Measurements from ENCODE around the gene SRRM3. TPM values are rescaled to one million over a fixed set of nuclear protein-coding genes. Genes with fewer than 3 reads are reported as not detected.
A peak's percentile ranks its signal among the peaks of the same experiment; 100 is the strongest.
"Not testable (repeated sequence)": the region's sequence is repeated elsewhere in the genome, so short reads cannot be mapped to it uniquely, and the experiment has no call there.

SRRM3 gene
- total and polyA plus RNA-seq, 9 donors: 0.31 to 0.79 (median 0.49) TPM

DNA sequence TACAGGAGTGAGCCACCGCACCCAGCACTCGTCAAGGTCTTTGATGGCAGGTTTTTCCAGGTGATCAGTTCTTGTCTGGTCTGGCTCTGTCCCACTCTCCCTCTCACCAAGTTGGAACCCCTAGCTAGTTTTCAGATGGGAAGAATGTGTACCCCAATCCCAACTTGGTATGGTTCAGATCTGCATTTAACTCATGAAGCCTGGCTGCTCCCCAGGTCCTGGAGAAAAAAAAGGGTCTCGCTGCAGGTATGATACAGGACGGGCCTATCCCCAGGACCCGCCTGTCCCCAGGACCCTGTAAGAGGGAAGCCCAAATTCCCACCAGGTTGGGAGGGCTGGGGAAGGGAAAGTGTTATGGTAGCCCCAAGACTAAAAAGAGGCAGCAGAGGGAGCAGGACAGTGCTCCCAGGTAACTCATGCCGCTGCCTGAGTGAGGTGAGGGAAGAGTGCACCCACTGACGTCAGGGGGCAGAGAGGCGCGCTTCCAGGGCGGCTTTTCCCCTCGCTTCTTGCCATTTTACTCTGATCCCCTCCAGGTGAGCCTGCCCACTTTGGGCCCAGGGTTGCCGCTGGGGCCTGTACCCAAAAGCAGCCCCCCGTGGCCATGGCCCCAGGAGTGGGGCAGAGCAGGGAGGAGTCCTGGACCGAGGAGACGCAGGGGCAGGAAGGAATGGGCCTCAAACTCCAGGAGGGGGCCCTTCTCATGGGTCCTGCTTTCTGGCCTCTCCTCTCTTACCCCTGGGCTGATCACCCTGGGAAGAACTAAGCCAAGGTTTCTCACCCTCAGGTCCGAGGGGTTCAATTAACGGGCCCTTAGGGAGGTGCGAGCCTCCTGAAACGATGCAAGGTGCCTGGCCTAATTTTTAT is 36.4 kb upstream of the SRRM3 start:
- Histone ChIP-seq H3K27me3 (ENCODE audit: control insufficient read depth, insufficient read depth, low read length) (peaks cover 2% of the 10 kb centered on the region), H3K4me1 (ENCODE audit: control insufficient read depth, insufficient read depth, low read length) (peaks cover 6% of the 10 kb centered on the region), H3K36me3 (ENCODE audit: control insufficient read depth, insufficient read depth, low read length) (no peaks in the 10 kb centered on the region), H3K9me3 (replicated peaks; ENCODE audit: control insufficient read depth, low read depth, low read length) (no peaks in the 10 kb centered on the region), H3K4me3 (ENCODE audit: low read length) (no peak overlapping the region), H3K27ac (ENCODE audit: low read length) (no peak overlapping the region)
- DNase-seq: no peak
- 96% methylated on average over 17 of the region's 19 CpGs for WGBS (ENCODE audit: insufficient coverage)

DNA sequence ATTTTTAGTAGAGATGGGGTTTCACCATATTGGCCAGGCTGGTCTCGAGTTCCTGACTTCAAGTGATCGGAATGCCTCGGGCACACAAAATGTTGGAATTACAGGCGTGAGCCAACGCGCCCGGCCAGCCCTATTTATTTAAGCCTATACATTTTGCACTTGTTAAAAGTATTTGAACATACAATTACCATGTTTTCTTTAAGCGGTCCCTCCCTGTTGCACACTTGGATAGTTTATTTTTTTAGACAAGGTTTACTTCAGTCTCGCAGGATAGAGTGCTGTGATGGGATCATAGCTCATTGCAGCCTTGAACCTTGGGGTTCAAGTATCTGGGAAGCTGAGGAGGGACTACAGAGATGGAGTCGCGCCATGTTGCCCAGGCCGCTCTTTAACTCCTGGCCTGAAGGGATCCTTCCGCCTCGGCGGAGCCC is 35.7 kb upstream of the SRRM3 start:
- peaks cover 2% of the 10 kb centered on the region for H3K27me3 ChIP-seq (ENCODE audit: control insufficient read depth, insufficient read depth, low read length)
- peak overlapping the region; percentile 88 for H3K27ac ChIP-seq (ENCODE audit: low read length)
- DNase-seq: no peak
- 87% methylated on average over 6 of the region's 15 CpGs for WGBS (ENCODE audit: insufficient coverage)
- H3K4me1 ChIP-seq (ENCODE audit: control insufficient read depth, insufficient read depth, low read length): peaks cover 6% of the 10 kb centered on the region
- H3K36me3 ChIP-seq (ENCODE audit: control insufficient read depth, insufficient read depth, low read length): no peaks in the 10 kb centered on the region
- no peaks in the 10 kb centered on the region for H3K9me3 ChIP-seq (replicated peaks; ENCODE audit: control insufficient read depth, low read depth, low read length)
- H3K4me3 ChIP-seq (ENCODE audit: low read length): peak overlapping the region; percentile 69

DNA sequence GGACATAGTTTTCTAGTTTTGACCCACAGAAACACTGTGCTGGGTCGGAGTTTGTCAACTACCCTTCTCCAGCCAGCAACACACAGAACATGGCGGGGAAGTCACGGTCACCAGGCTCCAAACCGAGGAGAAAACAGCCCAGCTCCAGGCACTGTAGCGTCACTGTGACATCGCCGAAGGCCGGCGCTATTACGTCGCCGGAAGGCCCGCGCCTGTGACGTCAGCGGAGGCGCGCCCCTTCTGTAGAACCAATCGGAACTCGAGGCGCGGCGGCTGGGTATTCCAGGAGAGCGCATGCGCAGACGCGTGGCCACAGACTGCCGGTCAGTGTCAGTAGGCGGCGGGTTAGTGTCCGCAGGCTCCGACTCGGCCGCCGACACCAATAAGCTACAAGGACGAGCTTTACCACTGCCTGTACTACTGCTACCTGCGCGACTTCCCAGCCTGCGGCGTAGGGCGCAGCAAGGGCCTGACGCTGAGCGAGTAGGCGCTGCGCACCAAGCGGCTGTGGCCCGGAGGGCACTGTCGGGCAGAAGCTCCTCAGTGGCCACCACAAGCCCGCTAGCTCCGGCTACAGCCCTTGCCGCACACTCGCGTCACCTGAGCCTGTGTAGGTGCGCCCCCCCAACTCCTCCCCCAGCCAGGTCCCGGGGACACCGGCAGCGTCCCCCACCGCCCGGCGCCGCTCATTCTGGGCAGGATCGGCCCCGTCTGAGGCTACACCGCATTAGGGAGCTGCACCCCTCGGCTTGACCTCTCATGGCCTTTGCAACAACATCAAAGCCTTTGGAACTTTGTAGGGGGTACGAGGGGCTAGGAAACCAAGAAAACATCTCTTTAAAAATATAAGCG is 35.1 kb upstream of the SRRM3 start:
- Histone ChIP-seq H3K36me3 (ENCODE audit: control insufficient read depth, insufficient read depth, low read length) (no peaks in the 10 kb centered on the region), H3K4me3 (ENCODE audit: low read length) (peak overlapping the region; percentile 69), H3K9me3 (replicated peaks; ENCODE audit: control insufficient read depth, low read depth, low read length) (no peaks in the 10 kb centered on the region), H3K27me3 (ENCODE audit: control insufficient read depth, insufficient read depth, low read length) (peaks cover 2% of the 10 kb centered on the region), H3K4me1 (ENCODE audit: control insufficient read depth, insufficient read depth, low read length) (peaks cover 6% of the 10 kb centered on the region), H3K27ac (ENCODE audit: low read length) (peak overlapping the region; percentile 88)
- 2% methylated on average over 51 of the region's 67 CpGs for WGBS (ENCODE audit: insufficient coverage)
- peak; percentile 98 for DNase-seq

DNA sequence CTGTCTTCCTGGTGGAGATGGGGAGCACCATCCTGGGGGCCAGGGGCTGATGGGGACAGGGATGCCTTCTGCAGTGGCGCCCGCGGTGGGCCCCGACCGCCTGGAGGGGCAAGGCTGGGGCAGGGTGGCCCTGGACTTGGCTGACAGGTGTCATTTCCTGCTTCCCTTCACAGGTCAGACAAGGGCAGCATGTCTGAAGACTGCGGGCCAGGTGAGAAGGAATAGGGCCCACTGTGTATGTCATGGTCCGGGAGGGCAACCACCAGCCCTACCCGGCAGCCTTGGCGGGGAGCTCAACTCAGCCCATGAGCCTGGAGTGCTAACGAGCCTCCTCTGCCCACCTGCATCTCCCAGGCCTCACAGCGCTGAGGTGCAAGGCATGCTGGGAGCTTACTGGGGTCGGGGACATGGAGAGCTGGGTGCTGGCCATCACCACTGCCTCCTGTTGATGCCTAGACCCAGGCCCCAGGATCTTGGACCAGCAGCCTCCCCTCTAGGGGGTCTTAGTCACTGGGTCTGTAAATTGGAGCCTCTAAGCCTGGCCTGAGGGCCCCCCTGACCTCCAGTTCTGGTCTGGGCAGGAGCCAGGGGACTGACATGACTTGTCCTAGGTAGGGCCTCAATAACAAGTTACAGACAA is 28.0 kb upstream of the SRRM3 start:
- Histone ChIP-seq H3K4me1 (ENCODE audit: control insufficient read depth, insufficient read depth, low read length) (peaks cover 5% of the 10 kb centered on the region), H3K36me3 (ENCODE audit: control insufficient read depth, insufficient read depth, low read length) (no peaks in the 10 kb centered on the region), H3K27ac (ENCODE audit: low read length) (no peak overlapping the region), H3K4me3 (ENCODE audit: low read length) (no peak overlapping the region), H3K9me3 (replicated peaks; ENCODE audit: control insufficient read depth, low read depth, low read length) (no peaks in the 10 kb centered on the region), H3K27me3 (ENCODE audit: control insufficient read depth, insufficient read depth, low read length) (no peaks in the 10 kb centered on the region)
- no peak for DNase-seq
- 80% methylated on average over 8 of the region's 12 CpGs for WGBS (ENCODE audit: insufficient coverage)

DNA sequence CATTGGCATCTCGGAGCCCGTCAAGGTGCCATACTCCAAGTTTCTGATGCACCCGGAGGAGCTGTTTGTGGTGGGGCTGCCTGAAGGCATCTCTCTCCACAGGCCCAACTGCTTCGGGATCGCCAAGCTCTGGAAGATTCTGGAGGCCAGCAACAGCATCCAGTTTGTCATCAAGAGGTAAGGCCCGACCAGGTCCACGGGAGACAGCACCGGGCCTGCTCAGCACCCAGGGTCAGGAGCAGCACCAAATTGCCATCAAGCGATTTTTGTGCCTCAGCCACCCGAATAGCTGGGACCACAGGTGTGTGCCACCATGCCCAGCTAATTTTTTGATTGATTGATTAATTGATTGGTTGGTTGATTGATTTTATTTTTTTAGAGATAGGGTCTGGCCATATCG is 24.7 kb upstream of the SRRM3 start:
- not testable (repeated sequence) for H3K4me1 ChIP-seq (ENCODE audit: control insufficient read depth, insufficient read depth, low read length); H3K4me3 ChIP-seq (ENCODE audit: low read length); H3K9me3 ChIP-seq (replicated peaks; ENCODE audit: control insufficient read depth, low read depth, low read length); DNase-seq; H3K36me3 ChIP-seq (ENCODE audit: control insufficient read depth, insufficient read depth, low read length); H3K27ac ChIP-seq (ENCODE audit: low read length); H3K27me3 ChIP-seq (ENCODE audit: control insufficient read depth, insufficient read depth, low read length)
- 90% methylated on average over 10 of the region's 11 CpGs for WGBS (ENCODE audit: insufficient coverage)

DNA sequence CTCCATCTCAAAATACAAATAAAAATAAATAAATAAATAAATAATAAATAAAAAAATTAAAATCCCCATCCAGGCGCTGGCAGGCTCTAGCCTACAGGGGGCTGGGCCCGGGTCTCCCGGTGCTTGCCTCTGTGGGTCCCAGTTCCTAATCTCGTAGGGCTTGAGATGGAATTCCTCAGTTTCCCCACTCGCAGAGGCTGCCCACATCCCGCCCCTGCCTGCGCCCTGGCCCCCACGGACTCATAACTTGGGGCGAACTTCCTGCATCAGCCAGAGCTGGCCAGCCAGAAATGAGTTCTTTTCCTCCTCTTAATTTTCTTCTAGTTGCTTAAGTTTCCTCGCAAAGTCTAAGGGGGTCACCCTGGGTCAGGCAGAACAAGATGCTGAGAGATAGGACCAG is 22.0 kb upstream of the SRRM3 start:
- no peak overlapping the region for H3K4me3 ChIP-seq (ENCODE audit: low read length)
- DNase-seq: no peak
- H3K27ac ChIP-seq (ENCODE audit: low read length): no peak overlapping the region
- H3K9me3 ChIP-seq (replicated peaks; ENCODE audit: control insufficient read depth, low read depth, low read length): no peaks in the 10 kb centered on the region
- H3K36me3 ChIP-seq (ENCODE audit: control insufficient read depth, insufficient read depth, low read length): no peaks in the 10 kb centered on the region
- WGBS (ENCODE audit: insufficient coverage): 92% methylated on average over 9 of the region's 10 CpGs
- H3K27me3 ChIP-seq (ENCODE audit: control insufficient read depth, insufficient read depth, low read length): no peaks in the 10 kb centered on the region
- peaks cover 5% of the 10 kb centered on the region for H3K4me1 ChIP-seq (ENCODE audit: control insufficient read depth, insufficient read depth, low read length)

DNA sequence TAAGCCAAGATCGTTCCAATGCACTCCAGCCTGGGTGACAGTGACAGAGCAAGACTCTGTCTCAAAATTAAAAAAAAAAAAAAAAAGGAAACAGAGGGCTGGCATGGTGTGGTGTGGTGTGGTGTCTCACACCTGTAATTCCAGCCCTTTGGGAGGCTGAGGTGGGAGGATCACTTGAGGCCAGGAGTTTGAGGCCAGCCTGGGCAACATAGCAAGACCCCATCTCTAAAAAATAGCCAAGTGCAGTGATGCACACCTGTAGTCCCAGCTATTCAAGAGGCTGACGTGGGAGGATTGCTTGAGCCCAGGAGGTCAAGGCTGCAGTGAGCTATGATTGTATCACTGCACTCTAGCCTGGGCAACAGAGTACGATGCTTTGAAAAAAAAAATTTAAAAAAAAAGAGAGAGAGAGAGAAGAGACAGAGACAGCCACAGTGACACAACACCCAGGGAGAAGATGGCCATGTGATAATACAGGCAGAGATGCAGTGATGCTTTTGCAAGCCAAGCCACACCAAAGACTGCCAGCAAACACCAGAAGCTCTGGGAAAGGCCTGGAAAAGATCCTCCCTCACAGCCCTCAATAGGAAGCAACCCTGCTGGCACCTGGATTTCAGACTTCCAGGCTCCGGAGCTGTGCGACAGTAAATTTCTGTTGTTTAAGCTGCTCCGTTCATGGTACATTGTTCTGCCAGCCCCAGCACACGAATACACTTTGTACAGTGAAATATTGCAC is 19.3 kb upstream of the SRRM3 start:
- Histone ChIP-seq H3K27ac (ENCODE audit: low read length) (no peak overlapping the region), H3K36me3 (ENCODE audit: control insufficient read depth, insufficient read depth, low read length) (no peaks in the 10 kb centered on the region), H3K9me3 (replicated peaks; ENCODE audit: control insufficient read depth, low read depth, low read length) (no peaks in the 10 kb centered on the region), H3K4me1 (ENCODE audit: control insufficient read depth, insufficient read depth, low read length) (peaks cover 5% of the 10 kb centered on the region), H3K4me3 (ENCODE audit: low read length) (no peak overlapping the region), H3K27me3 (ENCODE audit: control insufficient read depth, insufficient read depth, low read length) (peaks cover 6% of the 10 kb centered on the region)
- no peak for DNase-seq
- 70% methylated on average over 3 of the region's 7 CpGs for WGBS (ENCODE audit: insufficient coverage)

DNA sequence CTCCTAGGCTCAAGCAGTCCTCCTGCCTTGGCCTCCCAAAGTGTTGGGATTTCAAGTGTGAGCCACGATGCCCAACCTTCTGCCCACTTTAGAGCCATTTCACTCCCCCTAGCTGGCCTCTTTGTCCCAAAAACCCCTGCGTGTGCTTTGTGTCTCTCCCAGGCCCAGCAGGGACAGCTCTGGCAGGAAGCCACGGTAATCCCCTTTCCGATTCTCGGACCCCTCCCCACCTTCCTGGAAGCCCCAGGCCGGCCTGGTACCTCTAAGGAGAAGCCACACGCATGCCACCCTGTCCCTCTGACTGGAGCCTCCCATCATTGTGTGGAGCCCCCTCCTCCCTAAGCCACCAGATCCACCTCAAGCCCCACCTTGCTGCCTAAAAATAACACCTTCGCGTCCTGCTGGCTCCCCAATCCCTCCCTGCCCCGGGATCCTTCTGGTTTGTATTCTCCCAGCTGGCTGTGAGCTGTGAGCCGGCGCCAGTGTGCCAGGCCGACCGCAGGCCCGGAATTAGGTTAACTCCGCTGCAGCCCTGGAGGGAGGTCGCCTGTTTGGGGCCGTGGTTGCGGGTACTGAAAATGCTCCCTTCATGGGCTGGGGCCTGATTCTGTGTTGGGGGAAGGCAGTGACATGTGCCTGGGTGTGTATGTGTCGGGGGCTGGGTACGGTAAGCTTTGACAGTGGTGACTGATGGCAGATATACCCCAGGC is 16.4 kb upstream of the SRRM3 start:
- no peak for DNase-seq
- no peaks in the 10 kb centered on the region for H3K9me3 ChIP-seq (replicated peaks; ENCODE audit: control insufficient read depth, low read depth, low read length)
- WGBS (ENCODE audit: insufficient coverage): 18% methylated on average over 21 of the region's 21 CpGs
- H3K27me3 ChIP-seq (ENCODE audit: control insufficient read depth, insufficient read depth, low read length): peaks cover 6% of the 10 kb centered on the region
- no peaks in the 10 kb centered on the region for H3K36me3 ChIP-seq (ENCODE audit: control insufficient read depth, insufficient read depth, low read length)
- H3K4me1 ChIP-seq (ENCODE audit: control insufficient read depth, insufficient read depth, low read length): no peaks in the 10 kb centered on the region
- H3K27ac ChIP-seq (ENCODE audit: low read length): no peak overlapping the region
- H3K4me3 ChIP-seq (ENCODE audit: low read length): no peak overlapping the region

DNA sequence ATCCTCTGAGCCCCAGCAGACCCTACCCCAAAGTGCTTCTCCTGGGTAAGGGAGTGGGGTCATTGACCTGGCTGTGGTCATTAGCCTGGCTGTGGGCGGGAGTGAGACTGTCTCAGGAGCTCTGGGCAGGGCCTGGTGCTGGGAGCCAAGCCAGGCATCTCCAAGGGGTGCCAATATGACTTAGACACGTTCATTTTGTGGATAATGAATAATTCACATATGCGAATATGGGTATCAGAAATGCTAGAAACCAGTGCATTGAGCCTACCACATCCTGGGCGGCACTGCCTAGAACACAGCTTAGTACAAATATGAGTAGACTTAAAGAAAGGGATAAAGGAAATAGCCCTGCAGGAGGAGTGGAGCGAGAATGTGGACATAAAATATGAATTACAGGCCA is 14.4 kb upstream of the SRRM3 start:
- no peak overlapping the region for H3K4me3 ChIP-seq (ENCODE audit: low read length)
- WGBS (ENCODE audit: insufficient coverage): 63% methylated on average over 1 of the region's 5 CpGs
- H3K4me1 ChIP-seq (ENCODE audit: control insufficient read depth, insufficient read depth, low read length): no peaks in the 10 kb centered on the region
- no peaks in the 10 kb centered on the region for H3K36me3 ChIP-seq (ENCODE audit: control insufficient read depth, insufficient read depth, low read length)
- DNase-seq: no peak
- H3K27me3 ChIP-seq (ENCODE audit: control insufficient read depth, insufficient read depth, low read length): peaks cover 6% of the 10 kb centered on the region
- H3K27ac ChIP-seq (ENCODE audit: low read length): no peak overlapping the region
- peaks cover 4% of the 10 kb centered on the region for H3K9me3 ChIP-seq (replicated peaks; ENCODE audit: control insufficient read depth, low read depth, low read length)

All from muscle of leg (tissue), 11 donors.